Left ventricle myocardium inferior (tissue), 1 donor: ENCODE data around the gene GNPTAB. TPM values are rescaled to one million over a fixed set of nuclear protein-coding genes. Genes with fewer than 3 reads are reported as not detected.

Experiments
- DNase-seq: peaks from one replicate; pipeline ENCODE4 v3.0.0-alpha.2; 2020
- H3K27ac ChIP-seq: fragments of 200-600 bp; replicated peaks from 2 replicates; pipeline ENCODE4 v1.8.0; 2021
- H3K27me3 ChIP-seq: fragments of 200-600 bp; 2 replicates; pipeline ENCODE4 v1.8.0; 2021; ENCODE audit warnings: low read depth
- H3K36me3 ChIP-seq: fragments of 200-600 bp; 2 replicates; pipeline ENCODE4 v1.8.0; 2021
- H3K4me1 ChIP-seq: fragments of 200-600 bp; 2 replicates; pipeline ENCODE4 v1.8.0; 2021
- H3K4me3 ChIP-seq: fragments of 200-600 bp; 2 replicates; pipeline ENCODE4 v1.8.0; 2021; ENCODE audit warnings: mild to moderate bottlenecking, moderate library complexity
- H3K9me3 ChIP-seq: fragments of 200-600 bp; replicated peaks from 2 replicates; pipeline ENCODE4 v1.8.0; 2021
- CTCF ChIP-seq: fragments of 200-600 bp; IDR thresholded peaks from 2 replicates; pipeline ENCODE4 v1.8.0; 2021; ENCODE audit warnings: antibody characterized with exemption, mild to moderate bottlenecking, borderline replicate concordance
- intact Hi-C: fragments of 100-400 bp; cut with micrococcal nuclease; formaldehyde crosslinking; loops from one replicate; pipeline ENCODE4 v1.11.0; 2022
- total RNA-seq: library from RNA; stranded (reverse); fragmentation: NEBNext Ultra II Directional; extraction: Animal tissue kit (Norgen Biotek cat#: 25700); gene quantifications from one replicate; pipeline ENCODE4 v1.2.1, GENCODE V29; 2021
- donor health status: DM: no; HTN: yes; CAD: no; lungs with severe emphysema.

The GNPTAB gene
- total RNA-seq, 1 donor from 2014 or later: 55.2 TPM

- intact Hi-C loops: loop anchor here (5.0 kb wide), 1 partner anchor 58 kb away; no protein-coding TSS in a partner anchor
- peak overlapping the region; percentile 79 for H3K4me3 ChIP-seq
- DNase-seq: no peak
- peak overlapping the region; percentile 82 for H3K27ac ChIP-seq
- H3K27me3 ChIP-seq: no peaks in the 10 kb centered on the region
- H3K9me3 ChIP-seq: no peaks in the 10 kb centered on the region
- TF ChIP-seq CTCF: no peak
- H3K4me1 ChIP-seq: peaks cover 60% of the 10 kb centered on the region
- H3K36me3 ChIP-seq: no peaks in the 10 kb centered on the region
Observed at GRCh38 chr12:101829639-101830366, 956 bp downstream of the GNPTAB start.

- H3K27ac ChIP-seq: peak overlapping the region; percentile 82
Observed at GRCh38 chr12:101828463-101829196, 2.1 kb downstream of the GNPTAB start.

GRCh38 chr12:101826766-101827368, 3.9 kb downstream of the GNPTAB start:
- no peaks in the 10 kb centered on the region for H3K9me3 ChIP-seq
- H3K27ac ChIP-seq: peak overlapping the region; percentile 82
- peaks cover 86% of the 10 kb centered on the region for H3K4me1 ChIP-seq
- DNase-seq: no peak
- no peaks in the 10 kb centered on the region for H3K27me3 ChIP-seq
- no peaks in the 10 kb centered on the region for H3K36me3 ChIP-seq
- no peak overlapping the region for H3K4me3 ChIP-seq
- no peak for TF ChIP-seq CTCF
- intact Hi-C loops: no loop called here

More at GRCh38 chr12:101828463-101829196, 2.1 kb downstream of the GNPTAB start:
- H3K4me1 ChIP-seq: peaks cover 71% of the 10 kb centered on the region
- H3K36me3 ChIP-seq: no peaks in the 10 kb centered on the region
- H3K27me3 ChIP-seq: no peaks in the 10 kb centered on the region
- H3K9me3 ChIP-seq: no peaks in the 10 kb centered on the region
- intact Hi-C loops: no loop called here
- DNase-seq: no peak
- H3K4me3 ChIP-seq: peak overlapping the region; percentile 79
- TF ChIP-seq CTCF: no peak

- intact Hi-C loops: no loop called here
- H3K4me1 ChIP-seq: peaks cover 83% of the 10 kb centered on the region
- H3K27me3 ChIP-seq: no peaks in the 10 kb centered on the region
- H3K9me3 ChIP-seq: no peaks in the 10 kb centered on the region
- TF ChIP-seq CTCF: no peak
- H3K27ac ChIP-seq: peak overlapping the region; percentile 82
- no peak overlapping the region for H3K4me3 ChIP-seq
- DNase-seq: no peak
- H3K36me3 ChIP-seq: no peaks in the 10 kb centered on the region
Observed at GRCh38 chr12:101824831-101825230, 5.9 kb downstream of the GNPTAB start.

- no peaks in the 10 kb centered on the region for H3K27me3 ChIP-seq
- intact Hi-C loops: no loop called here
- peak; percentile 39 for DNase-seq
Observed at GRCh38 chr12:101823891-101824290, 6.9 kb downstream of the GNPTAB start.

More at GRCh38 chr12:101823891-101824290, 6.9 kb downstream of the GNPTAB start:
- Histone ChIP-seq H3K27ac (peak overlapping the region; percentile 82), H3K4me3 (peak overlapping the region; percentile 44), H3K36me3 (no peaks in the 10 kb centered on the region), H3K9me3 (peaks cover under 1% of the 10 kb centered on the region), H3K4me1 (peaks cover 74% of the 10 kb centered on the region)
- TF ChIP-seq CTCF: peak; percentile 48
